Transverse colon (tissue), 4 donors: Measurements from ENCODE around the gene LMNTD2. TPM values are rescaled to one million over a fixed set of nuclear protein-coding genes. Genes with fewer than 3 reads are reported as not detected.

Source experiments
- DNase-seq: peaks from one replicate; pipeline ENCODE4 v3.0.0-alpha.2; 2019
- H3K27ac ChIP-seq, 4 donors: fragments of 200-600 bp; sonication (generic); 2 replicates each; pipeline ENCODE4 v1.5.1; 2016 to 2018; ENCODE audit warnings: inconsistent platforms in 4 of 4
- H3K27me3 ChIP-seq: fragments of 200-600 bp; sonication (generic); 2 replicates; pipeline ENCODE4 v1.5.1; 2017; ENCODE audit warnings: inconsistent platforms
- H3K36me3 ChIP-seq, 4 donors: fragments of 200-600 bp; sonication (generic); 2 replicates each; pipeline ENCODE4 v1.5.1; 2017 to 2019; ENCODE audit warnings: inconsistent platforms in 4 of 4
- H3K4me1 ChIP-seq, 4 donors: fragments of 200-600 bp; sonication (generic); 2 replicates each; pipeline ENCODE4 v1.5.1; 2017 to 2020; ENCODE audit warnings: inconsistent platforms in 4 of 4
- H3K4me3 ChIP-seq, 4 donors: fragments of 200-600 bp; sonication (generic); 1 replicate in 1 of 4; 2 replicates in 3 of 4; pipeline versions ENCODE4 v1.5.1 to v1.6.1; 2017 to 2019; ENCODE audit warnings: inconsistent platforms in 4 of 4
- H3K9me3 ChIP-seq, 2 donors: fragments of 200-600 bp; sonication (generic); 2 replicates each; pipeline ENCODE4 v1.5.1; 2017 to 2019; ENCODE audit warnings: inconsistent platforms in 2 of 2
- CTCF ChIP-seq, 5 experiments: fragments of 200-600 bp in 3 of 5; fragments of 450-650 bp in 2 of 5; sonication (generic) in 3 of 5; IDR thresholded peaks; 1 replicate in 2 of 5; 2 replicates in 3 of 5; pipeline ENCODE4 v1.5.1; 2016 to 2017; ENCODE audit warnings: antibody characterized with exemption in 5 of 5, inconsistent platforms in 3 of 5, mild to moderate bottlenecking in 2 of 5, moderate library complexity in 1 of 5
- EP300 ChIP-seq: sonication (generic); formaldehyde crosslinking; IDR thresholded peaks from one replicate; pipeline ENCODE4 v1.6.1; 2017; ENCODE audit warnings: antibody characterized with exemption, low read depth
- POLR2A ChIP-seq: fragments of 450-650 bp; IDR thresholded peaks from one replicate; pipeline ENCODE4 v1.6.1; 2016; ENCODE audit warnings: antibody characterized with exemption, mild to moderate bottlenecking, moderate library complexity
- POLR2AphosphoS5 ChIP-seq, 3 donors: sonication (generic); formaldehyde crosslinking; IDR thresholded peaks; one replicate each; pipeline ENCODE4 v1.6.1; 2016; ENCODE audit warnings: antibody characterized with exemption in 3 of 3
- WGBS, 2 donors: methylation state at CpG; one replicate each; pipeline ENCODE4 v1.1.5; 2018; ENCODE audit warnings: low coverage in 1 of 2; 5-methylcytosine and 5-hydroxymethylcytosine counted together
- in situ Hi-C, 4 donors: fragments of 200-750 bp; cut with MboI; loops; one replicate each; pipeline versions ENCODE4 v1.15.0 to v1.15.1; 2017; ENCODE audit warnings: low sequenced_read_pairs in 3 of 4, low pct_ligation_motif_present in 1 of 4, low pct_unique_long_range_greater_than_20kb in 1 of 4
- intact Hi-C: fragments of 100-400 bp; cut with DNase I; formaldehyde crosslinking; loops from one replicate; pipeline ENCODE4 v1.15.1; 2023; ENCODE audit warnings: low total_unique reads
- total RNA-seq, 4 donors: library from RNA; depleted of rRNA; stranded (reverse); fragments of >200 nt; gene quantifications; one replicate each; pipeline ENCODE4 v1.1.0, GENCODE V29; 2016

LMNTD2 gene
- total RNA-seq, 4 donors from 2014 or later: 14.8 to 89.0 (median 16.6) TPM

DNA sequence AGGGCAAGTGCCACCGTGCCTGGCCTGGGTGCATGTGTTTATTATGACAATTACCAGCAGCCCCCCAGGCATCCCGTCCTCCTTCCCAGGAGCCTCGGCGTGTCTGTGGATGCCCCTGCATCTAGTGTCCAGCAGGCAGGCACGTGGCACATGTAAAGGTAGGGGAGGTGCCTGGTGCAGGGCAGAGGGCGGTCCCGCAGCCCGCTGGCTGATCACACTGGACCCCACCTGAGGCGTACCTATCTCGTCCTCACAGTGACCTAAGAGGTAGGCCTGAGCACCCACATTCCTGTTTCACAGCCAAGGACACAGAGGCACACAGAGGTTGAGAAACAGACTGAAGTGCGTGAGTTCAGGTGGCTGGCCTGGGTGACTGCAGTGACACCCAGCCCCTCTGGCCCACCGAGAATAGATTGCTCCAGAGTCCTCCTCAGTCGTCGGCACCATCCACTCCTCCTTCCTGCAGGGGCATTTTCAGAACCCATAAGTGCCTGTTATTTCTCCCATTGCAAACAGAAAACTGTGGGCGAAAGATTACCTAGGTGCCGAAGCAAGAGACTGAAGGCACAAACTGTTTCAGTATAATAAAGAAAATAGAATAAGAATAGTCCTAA is 12.7 kb upstream of the LMNTD2 start:
- H3K4me3 ChIP-seq: no peak overlapping the region
- H3K9me3 ChIP-seq: no peaks in the 10 kb centered on the region
- H3K4me1 ChIP-seq: peaks cover 28 to 40% (median 35%) of the 10 kb centered on the region in 4 donors
- no peak for TF ChIP-seq EP300
- no peak for TF ChIP-seq CTCF (IDR thresholded peaks at IDR 0.05)
- TF ChIP-seq POLR2AphosphoS5 (IDR thresholded peaks at IDR 0.05): no peak
- no peak for TF ChIP-seq POLR2A
- WGBS, 2 donors: 88 to 100% methylated on average over 2 to 16 of the region's 16 CpGs
- peaks cover 12% of the 10 kb centered on the region for H3K27me3 ChIP-seq
- H3K36me3 ChIP-seq: no peaks in the 10 kb centered on the region
- DNase-seq: no peak
- in situ Hi-C loops (no loop called here), intact Hi-C loops (no loop called here)
- H3K27ac ChIP-seq: no peak overlapping the region

GRCh38 chr11:571802-572185 is 11.3 kb upstream of the LMNTD2 start:
- WGBS, 2 donors: 74% methylated on average over 8 of the region's 8 CpGs; no CpG with 5 or more reads in 1 of the 2 donors
- no peak overlapping the region for H3K4me3 ChIP-seq
- TF ChIP-seq EP300 (no peak), POLR2A (no peak)
- no peak overlapping the region for H3K27ac ChIP-seq
- peaks cover 15 to 35% (median 33%) of the 10 kb centered on the region in 4 donors for H3K4me1 ChIP-seq
- intact Hi-C loops: no loop called here
- peaks cover 12% of the 10 kb centered on the region for H3K27me3 ChIP-seq
- in situ Hi-C loops: no loop called here
- H3K9me3 ChIP-seq: no peaks in the 10 kb centered on the region
- no peaks in the 10 kb centered on the region for H3K36me3 ChIP-seq
- DNase-seq: no peak

DNA sequence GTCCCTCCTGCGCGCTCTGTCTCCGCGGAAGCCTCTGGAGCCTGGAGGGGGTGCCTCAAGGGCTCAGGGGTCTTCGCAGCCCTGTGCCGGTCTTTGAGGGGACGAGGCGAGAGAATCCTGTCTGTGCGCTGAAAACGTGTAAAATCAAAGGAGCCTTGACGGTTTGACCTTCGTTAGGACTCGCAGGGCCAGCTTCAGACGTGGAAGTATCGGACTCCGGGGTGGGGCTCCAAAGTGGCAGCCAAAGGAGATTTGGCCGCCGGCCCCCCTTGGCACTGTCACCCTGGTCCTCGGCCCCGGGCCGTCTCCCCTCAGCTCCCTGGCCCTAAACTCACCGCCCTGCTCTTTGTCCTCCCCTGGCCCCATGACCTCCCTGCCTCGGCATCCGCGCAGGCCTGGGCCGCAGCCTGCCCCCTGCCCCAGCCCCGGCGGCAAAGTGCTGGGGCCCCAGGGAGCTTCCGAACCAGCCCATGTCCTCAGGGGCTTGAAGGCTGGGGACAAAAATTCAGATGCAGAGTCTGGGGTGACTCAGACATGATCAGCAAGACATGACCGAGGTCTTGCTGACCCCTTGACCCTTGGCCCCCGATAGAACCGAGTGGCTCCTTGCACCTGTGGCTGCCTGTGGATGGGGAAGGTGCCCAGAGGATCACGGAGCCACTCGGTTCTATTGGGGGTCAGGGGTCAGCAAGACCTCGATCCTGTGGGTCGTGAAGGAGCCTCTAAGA is 8.8 kb upstream of the LMNTD2 start:
- in situ Hi-C loops (no loop called here), intact Hi-C loops (no loop called here)
- TF ChIP-seq EP300: no peak
- TF ChIP-seq POLR2A: peak; percentile 16
- no peaks in the 10 kb centered on the region for H3K36me3 ChIP-seq
- no peak for DNase-seq
- peaks cover 8 to 24% (median 20%) of the 10 kb centered on the region in 4 donors for H3K4me1 ChIP-seq
- H3K27me3 ChIP-seq: peaks cover 1% of the 10 kb centered on the region
- WGBS, 2 donors: 37% methylated on average over 36 of the region's 36 CpGs; no CpG with 5 or more reads in 1 of the 2 donors
- H3K9me3 ChIP-seq: no peaks in the 10 kb centered on the region
- peak overlapping the region; percentile 85 to 94 (median 91) for H3K27ac ChIP-seq
- peak overlapping the region; percentile 33 to 78 (median 58) for H3K4me3 ChIP-seq

DNA sequence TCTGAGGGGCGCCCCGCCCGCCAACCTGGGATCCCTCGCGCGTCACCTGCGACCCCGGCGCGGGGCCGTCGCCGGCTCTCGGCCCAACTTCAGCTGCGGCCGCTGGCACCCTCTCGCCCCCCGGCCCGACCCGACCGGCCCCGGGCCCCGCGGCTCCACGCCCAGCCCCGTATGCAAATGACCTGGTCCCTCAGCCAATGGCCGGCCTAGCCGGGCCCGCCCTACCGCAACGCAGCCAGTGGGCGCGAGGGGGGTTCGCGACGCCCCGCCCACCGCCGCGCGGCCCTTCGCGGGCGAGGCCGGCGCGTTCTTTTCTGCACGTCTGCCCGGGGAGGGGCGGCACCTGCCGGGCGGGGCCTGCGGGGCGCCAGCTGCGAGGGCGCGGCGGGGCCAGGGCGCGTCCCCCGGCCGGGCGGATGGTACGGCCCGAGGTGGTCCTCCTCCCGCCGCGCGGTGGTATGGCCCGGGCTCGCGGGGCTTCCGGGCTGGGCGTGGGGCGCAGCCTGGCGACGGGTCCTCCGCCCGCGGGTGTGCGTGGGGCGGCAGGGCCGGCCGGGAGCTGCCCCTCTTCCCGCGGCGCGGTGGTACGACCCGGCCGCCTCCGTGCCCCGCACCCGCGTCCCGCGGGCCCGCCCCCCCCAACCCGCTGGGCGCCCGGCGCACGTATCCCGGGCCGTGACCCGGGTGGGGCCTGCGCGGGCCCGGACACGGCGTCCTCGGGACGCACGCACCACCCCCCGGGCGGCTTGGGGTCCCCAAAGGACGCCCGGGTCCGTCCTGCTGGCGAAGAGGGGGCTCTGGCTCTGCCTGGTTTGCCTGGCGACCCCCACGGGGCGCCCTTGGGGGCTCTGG is 8.0 kb upstream of the LMNTD2 start:
- TF ChIP-seq EP300 (peak; percentile 25), CTCF (IDR thresholded peaks at IDR 0.05) (no peak), POLR2A (peak; percentile 55), POLR2AphosphoS5 (IDR thresholded peaks at IDR 0.05) (peak; percentile 4 to 68 (median 67))
- DNase-seq: peak; percentile 95
- Histone ChIP-seq H3K36me3 (no peaks in the 10 kb centered on the region), H3K27me3 (no peaks in the 10 kb centered on the region), H3K9me3 (no peaks in the 10 kb centered on the region), H3K4me3 (peak overlapping the region; percentile 56 to 78 (median 58)), H3K4me1 (peaks cover 7 to 22% (median 19%) of the 10 kb centered on the region in 4 donors), H3K27ac (peak overlapping the region; percentile 85 to 94 (median 91))
- intact Hi-C loops (no loop called here), in situ Hi-C loops (no loop called here)
- WGBS, 2 donors: 1% methylated on average over 85 of the region's 123 CpGs; no CpG with 5 or more reads in 1 of the 2 donors
